Activated CD4-positive, alpha-beta T cell treated with anti-CD3 and anti-CD28 coated beads for 36 hours (primary cell): Measurements from ENCODE around the gene CHIT1. TPM values are rescaled to one million over a fixed set of nuclear protein-coding genes. Genes with fewer than 3 reads are reported as not detected.

ENCODE experiments used
- ATAC-seq: fragments of 200-7000 bp; cut with Tn5 transposase; one replicate; pipeline ENCODE4 v1.10.0; 2021; ENCODE audit warnings: mild to moderate bottlenecking, moderate library complexity
- CTCF ChIA-PET: fragments of 350-600 bp; sonication (Branson Sonifier 250); formaldehyde crosslinking; loops from one replicate; lab custom pipeline; 2021; ENCODE audit warnings: antibody characterized with exemption; lab: Charles Lee
- POLR2A ChIA-PET: fragments of 350-600 bp; sonication (Branson Sonifier 250); formaldehyde crosslinking; loops from one replicate; lab custom pipeline; 2021; ENCODE audit warnings: antibody characterized with exemption, inconsistent platforms; lab: Charles Lee
- DNase-seq: peaks from one replicate; pipeline ENCODE4 v3.0.0-alpha.2; 2020
- H3K27ac Mint-ChIP-seq: one replicate; pipeline ENCODE4 v1.8.0; 2021; ENCODE audit warnings: mixed read lengths
- H3K27me3 Mint-ChIP-seq: one replicate; pipeline ENCODE4 v1.8.0; 2021; ENCODE audit warnings: mixed read lengths
- H3K36me3 Mint-ChIP-seq: one replicate; pipeline ENCODE4 v1.8.0; 2021; ENCODE audit warnings: low read depth, mixed read lengths
- H3K4me1 Mint-ChIP-seq: one replicate; pipeline ENCODE4 v1.8.0; 2021; ENCODE audit warnings: mixed read lengths
- H3K4me3 Mint-ChIP-seq: one replicate; pipeline ENCODE4 v1.8.0; 2021; ENCODE audit warnings: mild to moderate bottlenecking, moderate library complexity, mixed read lengths
- H3K9me3 Mint-ChIP-seq: one replicate; pipeline ENCODE4 v1.8.0; 2021; ENCODE audit warnings: low read depth, mixed read lengths
- intact Hi-C, 2 experiments: fragments of 100-400 bp; cut with DNase I in 1 of 2; cut with micrococcal nuclease in 1 of 2; formaldehyde crosslinking; loops; one replicate each; pipeline versions ENCODE4 v1.14.2 to v1.15.1; 2022 to 2024; cut with DNase I, micrococcal nuclease
- total RNA-seq, 2 experiments: library from RNA; stranded (reverse); gene quantifications; one replicate each; pipeline ENCODE4 v1.2.3, GENCODE V29; 2021

The CHIT1 gene
- total RNA-seq, 2 experiments from 2014 or later: 0.63 to 0.80 TPM

- intact Hi-C loops: loop anchor here in 1 of 2 experiments (2.0 kb wide), 1 partner anchor 45 kb away; no protein-coding TSS in a partner anchor
- H3K27ac Mint-ChIP-seq: no peak overlapping the region
- ChIA-PET CTCF (interaction anchor here (0.7 to 4.4 kb wide), 7 partner anchors 14 to 178 kb away, joined by 3 to 67 read pairs (median 3); no protein-coding TSS in a partner anchor), POLR2A (no interaction called here)
- no peaks in the 10 kb centered on the region for H3K4me1 Mint-ChIP-seq
- ATAC-seq (no peak), DNase-seq (no peak)
- peaks cover 7% of the 10 kb centered on the region for H3K27me3 Mint-ChIP-seq
- H3K4me3 Mint-ChIP-seq: no peak overlapping the region
- no peaks in the 10 kb centered on the region for H3K9me3 Mint-ChIP-seq
- H3K36me3 Mint-ChIP-seq: no peaks in the 10 kb centered on the region
These were observed 11.8 kb downstream of the CHIT1 start for GRCh38 chr1:203217668-203218067.

GRCh38 chr1:203217139-203217655 lies 12.3 kb downstream of the CHIT1 start:
- ATAC-seq: no peak
- DNase-seq: no peak
- H3K27ac Mint-ChIP-seq: no peak overlapping the region
- CTCF ChIA-PET: interaction anchor here (0.6 to 4.4 kb wide), 18 partner anchors 8 to 456 kb away, joined by 3 to 67 read pairs (median 4); partner anchors contain the start of gene ADORA1
- no peaks in the 10 kb centered on the region for H3K36me3 Mint-ChIP-seq
- POLR2A ChIA-PET: no interaction called here
- H3K27me3 Mint-ChIP-seq: peaks cover 7% of the 10 kb centered on the region
- intact Hi-C loops: loop anchor here in 1 of 2 experiments (2.0 kb wide), 1 partner anchor 44 kb away; no protein-coding TSS in a partner anchor
- H3K9me3 Mint-ChIP-seq: no peaks in the 10 kb centered on the region
- H3K4me3 Mint-ChIP-seq: no peak overlapping the region
- H3K4me1 Mint-ChIP-seq: no peaks in the 10 kb centered on the region

GRCh38 chr1:203216274-203217138 lies 13.0 kb downstream of the CHIT1 start:
- POLR2A ChIA-PET: no interaction called here

GRCh38 chr1:203215573-203215972 lies 13.9 kb downstream of the CHIT1 start:
- ChIA-PET CTCF (interaction anchor here (0.6 to 4.4 kb wide), 46 partner anchors 9 to 729 kb away, joined by 3 to 67 read pairs (median 4); partner anchors contain the start of genes ADORA1 and CHI3L1), POLR2A (no interaction called here)
- Mint-ChIP-seq H3K36me3 (no peaks in the 10 kb centered on the region), H3K9me3 (no peaks in the 10 kb centered on the region), H3K4me1 (no peaks in the 10 kb centered on the region), H3K4me3 (no peak overlapping the region), H3K27ac (no peak overlapping the region), H3K27me3 (peaks cover 7% of the 10 kb centered on the region)
- intact Hi-C loops: no loop called here
- DNase-seq: no peak
- ATAC-seq: no peak

More at GRCh38 chr1:203216274-203217138, 13.0 kb downstream of the CHIT1 start:
- no peaks in the 10 kb centered on the region for H3K36me3 Mint-ChIP-seq
- no peak overlapping the region for H3K27ac Mint-ChIP-seq
- DNase-seq (peak; percentile 71), ATAC-seq (peak; percentile 80)
- no peaks in the 10 kb centered on the region for H3K9me3 Mint-ChIP-seq
- CTCF ChIA-PET: interaction anchor here (0.6 to 4.4 kb wide), 44 partner anchors 8 to 1581 kb away, joined by 3 to 67 read pairs (median 4); partner anchors contain the start of gene ADORA1
- peaks cover 7% of the 10 kb centered on the region for H3K27me3 Mint-ChIP-seq
- no peak overlapping the region for H3K4me3 Mint-ChIP-seq
- H3K4me1 Mint-ChIP-seq: no peaks in the 10 kb centered on the region
- intact Hi-C loops: loop anchor here (1.0 to 2.0 kb wide), 4 partner anchors 44 to 177 kb away; no protein-coding TSS in a partner anchor

- Mint-ChIP-seq H3K9me3 (no peaks in the 10 kb centered on the region), H3K27ac (no peak overlapping the region), H3K4me1 (no peaks in the 10 kb centered on the region), H3K36me3 (no peaks in the 10 kb centered on the region), H3K4me3 (no peak overlapping the region), H3K27me3 (peaks cover 7% of the 10 kb centered on the region)
- no peak for DNase-seq
- POLR2A ChIA-PET: no interaction called here
- intact Hi-C loops: no loop called here
- CTCF ChIA-PET: interaction anchor here (0.6 to 4.4 kb wide), 29 partner anchors 8 to 1861 kb away, joined by 3 to 67 read pairs (median 4); partner anchors contain the start of gene CHI3L1
- ATAC-seq: no peak
These were observed 14.6 kb downstream of the CHIT1 start for GRCh38 chr1:203214871-203215270.

GRCh38 chr1:203213126-203213525 lies 16.3 kb downstream of the CHIT1 start:
- no peaks in the 10 kb centered on the region for H3K36me3 Mint-ChIP-seq
- no peak overlapping the region for H3K4me3 Mint-ChIP-seq
- intact Hi-C loops: no loop called here
- DNase-seq: no peak
- no peak for ATAC-seq
- ChIA-PET CTCF (interaction anchor here (0.9 kb wide), 1 partner anchor 174 kb away, joined by 3 read pairs; no protein-coding TSS in a partner anchor), POLR2A (no interaction called here)
- H3K27me3 Mint-ChIP-seq: peaks cover 7% of the 10 kb centered on the region
- H3K27ac Mint-ChIP-seq: no peak overlapping the region
- H3K9me3 Mint-ChIP-seq: no peaks in the 10 kb centered on the region
- H3K4me1 Mint-ChIP-seq: no peaks in the 10 kb centered on the region

GRCh38 chr1:203211812-203212211 lies 17.7 kb downstream of the CHIT1 start:
- intact Hi-C loops: no loop called here
- CTCF ChIA-PET: interaction anchor here (1.0 to 1.2 kb wide), 2 partner anchors 64 to 84 kb away, joined by 3 to 4 read pairs; partner anchors contain the start of gene ADORA1
- no peak overlapping the region for H3K27ac Mint-ChIP-seq
- ATAC-seq (no peak), DNase-seq (no peak)
- H3K9me3 Mint-ChIP-seq: no peaks in the 10 kb centered on the region
- H3K4me3 Mint-ChIP-seq: no peak overlapping the region
- H3K27me3 Mint-ChIP-seq: peaks cover 7% of the 10 kb centered on the region
- H3K4me1 Mint-ChIP-seq: no peaks in the 10 kb centered on the region
- no peaks in the 10 kb centered on the region for H3K36me3 Mint-ChIP-seq
- POLR2A ChIA-PET: interaction anchor here (0.5 kb wide), 1 partner anchor 409 kb away, joined by 11 read pairs; no protein-coding TSS in a partner anchor

GRCh38 chr1:203210988-203211387 lies 18.5 kb downstream of the CHIT1 start:
- H3K4me3 Mint-ChIP-seq: no peak overlapping the region
- peaks cover 2% of the 10 kb centered on the region for H3K27me3 Mint-ChIP-seq
- CTCF ChIA-PET: interaction anchor here (0.6 to 1.0 kb wide), 3 partner anchors 56 to 492 kb away, joined by 3 to 4 read pairs (median 3); no protein-coding TSS in a partner anchor
- no peak for ATAC-seq
- no peaks in the 10 kb centered on the region for H3K9me3 Mint-ChIP-seq
- DNase-seq: no peak
- intact Hi-C loops: no loop called here
- H3K4me1 Mint-ChIP-seq: no peaks in the 10 kb centered on the region
- H3K27ac Mint-ChIP-seq: no peak overlapping the region
- no peaks in the 10 kb centered on the region for H3K36me3 Mint-ChIP-seq
- POLR2A ChIA-PET: no interaction called here

GRCh38 chr1:203210350-203210749 lies 19.1 kb downstream of the CHIT1 start:
- Mint-ChIP-seq H3K27me3 (peaks cover 2% of the 10 kb centered on the region), H3K4me1 (no peaks in the 10 kb centered on the region), H3K9me3 (no peaks in the 10 kb centered on the region), H3K4me3 (no peak overlapping the region), H3K27ac (no peak overlapping the region), H3K36me3 (no peaks in the 10 kb centered on the region)
- DNase-seq: no peak
- CTCF ChIA-PET: interaction anchor here (0.6 to 0.8 kb wide), 2 partner anchors 57 to 491 kb away, joined by 3 read pairs; no protein-coding TSS in a partner anchor
- intact Hi-C loops: no loop called here
- POLR2A ChIA-PET: no interaction called here
- no peak for ATAC-seq

GRCh38 chr1:203208181-203208580 lies 21.3 kb downstream of the CHIT1 start:
- no peaks in the 10 kb centered on the region for H3K4me1 Mint-ChIP-seq
- no peaks in the 10 kb centered on the region for H3K36me3 Mint-ChIP-seq
- H3K27me3 Mint-ChIP-seq: peaks cover 2% of the 10 kb centered on the region
- H3K27ac Mint-ChIP-seq: no peak overlapping the region
- ATAC-seq (no peak), DNase-seq (no peak)
- H3K4me3 Mint-ChIP-seq: no peak overlapping the region
- intact Hi-C loops: no loop called here
- ChIA-PET CTCF (interaction anchor here (0.6 to 1.0 kb wide), 2 partner anchors 36 to 168 kb away, joined by 3 to 4 read pairs; no protein-coding TSS in a partner anchor), POLR2A (no interaction called here)
- no peaks in the 10 kb centered on the region for H3K9me3 Mint-ChIP-seq

- no peak overlapping the region for H3K4me3 Mint-ChIP-seq
- intact Hi-C loops: no loop called here
- no peaks in the 10 kb centered on the region for H3K9me3 Mint-ChIP-seq
- no peaks in the 10 kb centered on the region for H3K4me1 Mint-ChIP-seq
- no peak for ATAC-seq
- no peak for DNase-seq
- ChIA-PET CTCF (interaction anchor here (1.0 kb wide), 1 partner anchor 36 kb away, joined by 4 read pairs; no protein-coding TSS in a partner anchor), POLR2A (no interaction called here)
- H3K27ac Mint-ChIP-seq: no peak overlapping the region
- peaks cover 2% of the 10 kb centered on the region for H3K27me3 Mint-ChIP-seq
- no peaks in the 10 kb centered on the region for H3K36me3 Mint-ChIP-seq
These were observed 21.7 kb downstream of the CHIT1 start for GRCh38 chr1:203207751-203208150.
